Stomach smooth muscle (tissue), 2 donors: Measurements from ENCODE around the gene CARS2.
A peak's percentile ranks its signal among the peaks of the same experiment; 100 is the strongest.
"Not testable (repeated sequence)": the region's sequence is repeated elsewhere in the genome, so short reads cannot be mapped to it uniquely, and the experiment has no call there.

Experiments used
- H3K27ac ChIP-seq: one replicate; pipeline ENCODE4 v1.7.0; 2013; ENCODE audit warnings: mild to moderate bottlenecking, low read length, inconsistent platforms
- H3K27me3 ChIP-seq, 2 donors: one replicate each; pipeline ENCODE4 v1.7.0; 2013; ENCODE audit warnings: low read length in 2 of 2; ENCODE audit not compliant: insufficient read depth in 2 of 2, control insufficient read depth in 1 of 2
- H3K36me3 ChIP-seq, 2 donors: one replicate each; pipeline ENCODE4 v1.7.0; 2013; ENCODE audit warnings: low read length in 2 of 2; ENCODE audit not compliant: control insufficient read depth in 2 of 2, insufficient read depth in 2 of 2
- H3K4me1 ChIP-seq: one replicate; pipeline ENCODE4 v1.7.0; 2013; ENCODE audit warnings: low read length; ENCODE audit not compliant: control insufficient read depth, insufficient read depth
- H3K4me3 ChIP-seq, 2 donors: one replicate each; pipeline ENCODE4 v1.7.0; 2013; ENCODE audit warnings: low read length in 2 of 2
- H3K9ac ChIP-seq, 2 donors: one replicate each; pipeline ENCODE4 v1.7.0; 2013; ENCODE audit warnings: low read length in 2 of 2, mild to moderate bottlenecking in 1 of 2
- H3K9me3 ChIP-seq, 2 donors: one replicate each; pipeline ENCODE4 v1.7.0; 2013; ENCODE audit warnings: low read length in 2 of 2; ENCODE audit not compliant: control insufficient read depth in 2 of 2
- donor health status: healthy.
- donor health status: Pancreatic carcinoma.

The CARS2 gene

DNA sequence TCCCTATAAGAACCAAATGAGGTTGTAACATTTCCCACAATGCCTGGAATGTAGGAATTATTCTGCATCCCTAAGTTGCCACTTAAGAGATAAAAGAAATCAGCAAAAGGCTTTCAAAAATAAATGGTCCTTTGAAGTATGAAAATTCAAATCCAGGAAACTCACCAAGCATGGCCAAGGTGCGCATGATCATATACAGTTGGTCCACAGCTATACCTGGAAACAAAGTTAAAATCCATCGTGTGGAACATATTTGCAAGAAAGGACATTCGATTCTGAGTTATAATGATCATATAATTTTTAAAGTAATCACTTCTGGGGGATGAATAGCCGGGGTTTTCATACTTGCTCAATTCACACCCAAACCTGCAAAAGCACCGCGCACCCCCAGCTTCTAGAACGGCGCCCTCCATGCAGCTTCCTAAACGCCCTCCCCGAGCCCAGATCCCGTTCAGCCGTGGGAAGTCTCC is 525 bp downstream of the CARS2 start:
- no peaks in the 10 kb centered on the region for H3K27me3 ChIP-seq
- H3K4me1 ChIP-seq: peaks cover 31% of the 10 kb centered on the region
- H3K9me3 ChIP-seq: no peaks in the 10 kb centered on the region
- H3K4me3 ChIP-seq: peak overlapping the region; percentile 81 to 83
- peak overlapping the region; percentile 74 for H3K27ac ChIP-seq
- H3K9ac ChIP-seq: peak overlapping the region; percentile 76
- peaks cover 14 to 21% of the 10 kb centered on the region in 2 donors for H3K36me3 ChIP-seq

DNA sequence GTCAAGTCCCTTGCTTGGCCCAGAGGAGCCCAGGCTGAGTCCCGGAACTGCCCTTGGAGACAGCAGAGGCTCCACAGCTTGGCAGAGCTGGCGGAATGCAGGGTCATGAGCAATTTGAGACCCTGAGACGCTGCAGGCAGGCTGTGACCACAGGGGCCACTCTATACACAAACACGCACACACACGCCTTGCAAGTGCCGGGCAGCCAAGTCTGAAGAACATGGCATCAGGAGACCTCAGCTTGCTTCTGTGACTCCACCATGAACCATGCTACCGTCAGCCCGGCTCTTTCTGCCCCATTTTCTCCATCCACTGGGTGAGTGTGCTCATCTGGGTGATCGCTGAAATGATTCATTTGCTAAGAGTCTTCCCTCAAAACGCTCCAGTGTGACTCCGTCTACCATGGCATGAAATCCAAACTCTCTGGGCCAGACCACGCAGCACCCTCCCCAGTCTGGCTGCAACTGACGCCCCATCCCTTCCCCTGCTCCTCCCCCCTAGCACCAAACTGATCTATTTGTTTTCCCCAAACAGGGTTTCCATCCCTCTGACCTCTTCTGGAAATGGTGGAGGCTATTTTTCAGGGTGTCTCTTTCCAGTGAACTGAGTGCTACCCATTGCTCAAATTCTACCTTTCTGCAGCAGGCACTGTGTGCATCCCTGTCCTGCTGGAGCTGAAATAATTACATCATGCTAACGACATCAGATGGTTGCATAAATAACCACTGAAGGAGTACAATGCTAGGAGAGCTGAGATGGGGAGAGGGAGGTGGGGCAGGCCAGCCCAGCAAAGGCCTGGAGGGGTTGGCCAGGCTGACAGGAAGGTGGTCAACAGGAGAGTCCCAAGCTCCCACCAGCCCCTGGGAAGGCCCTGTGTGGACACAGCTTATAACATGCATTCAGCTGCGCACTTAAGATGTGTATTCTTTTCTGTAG is 3.1 kb downstream of the CARS2 start:
- Histone ChIP-seq H3K9me3 (no peaks in the 10 kb centered on the region), H3K4me1 (peaks cover 31% of the 10 kb centered on the region), H3K27ac (no peak overlapping the region), H3K4me3 (peak overlapping the region in 1 of 2 donors; percentile 29), H3K36me3 (peaks cover 30 to 31% of the 10 kb centered on the region in 2 donors), H3K27me3 (no peaks in the 10 kb centered on the region), H3K9ac (peak overlapping the region in 1 of 2 donors; percentile 29)

DNA sequence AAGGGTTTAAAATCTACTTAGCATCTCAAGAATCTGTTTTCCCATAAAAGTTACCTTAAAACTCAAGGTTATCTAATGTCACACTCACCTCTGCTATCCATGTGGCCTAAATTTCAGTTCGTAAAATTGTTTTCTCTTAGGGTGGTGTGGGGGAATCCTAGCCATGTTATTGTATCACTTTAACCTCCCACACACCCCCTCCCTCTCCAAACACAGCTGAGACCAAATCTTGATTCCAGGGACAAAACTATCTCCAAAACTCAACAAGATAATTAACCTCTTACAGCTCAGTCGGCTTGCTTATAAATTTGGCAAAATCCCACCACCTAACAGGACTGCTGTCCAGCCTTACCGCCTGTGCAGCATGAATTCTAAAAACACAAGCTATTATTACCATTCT is 3.8 kb downstream of the CARS2 start:
- peaks cover 33 to 35% of the 10 kb centered on the region in 2 donors for H3K36me3 ChIP-seq
- no peak overlapping the region for H3K27ac ChIP-seq
- H3K4me1 ChIP-seq: peaks cover 31% of the 10 kb centered on the region

DNA sequence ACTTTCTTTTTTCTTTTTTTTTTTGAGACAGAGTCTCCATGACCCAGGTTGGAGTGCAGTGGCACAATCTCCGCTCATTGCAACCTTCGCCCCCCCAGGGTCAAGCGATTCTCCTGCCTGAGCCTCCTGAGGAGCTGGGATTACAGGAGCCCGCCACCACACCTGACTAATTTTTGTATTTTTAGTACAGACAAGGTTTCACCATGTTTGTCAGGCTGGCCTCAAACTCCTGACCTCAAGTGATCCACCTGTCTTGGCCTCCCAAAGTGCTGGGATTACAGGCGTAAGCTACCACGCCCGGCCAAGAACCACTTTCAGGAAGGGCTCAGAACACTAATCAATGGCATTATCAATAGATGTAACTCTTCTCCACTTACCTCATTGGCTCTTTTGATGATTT is 4.9 kb downstream of the CARS2 start:
- H3K36me3 ChIP-seq: peaks cover 35 to 40% of the 10 kb centered on the region in 2 donors
- H3K27me3 ChIP-seq, H3K9me3 ChIP-seq, H3K27ac ChIP-seq, H3K4me3 ChIP-seq, H3K9ac ChIP-seq: not testable (repeated sequence)
- peaks cover 22% of the 10 kb centered on the region for H3K4me1 ChIP-seq

More for the DNA sequence above, 3.8 kb downstream of the CARS2 start:
- Histone ChIP-seq H3K9ac (no peak overlapping the region), H3K9me3 (no peaks in the 10 kb centered on the region), H3K4me3 (no peak overlapping the region), H3K27me3 (no peaks in the 10 kb centered on the region)

DNA sequence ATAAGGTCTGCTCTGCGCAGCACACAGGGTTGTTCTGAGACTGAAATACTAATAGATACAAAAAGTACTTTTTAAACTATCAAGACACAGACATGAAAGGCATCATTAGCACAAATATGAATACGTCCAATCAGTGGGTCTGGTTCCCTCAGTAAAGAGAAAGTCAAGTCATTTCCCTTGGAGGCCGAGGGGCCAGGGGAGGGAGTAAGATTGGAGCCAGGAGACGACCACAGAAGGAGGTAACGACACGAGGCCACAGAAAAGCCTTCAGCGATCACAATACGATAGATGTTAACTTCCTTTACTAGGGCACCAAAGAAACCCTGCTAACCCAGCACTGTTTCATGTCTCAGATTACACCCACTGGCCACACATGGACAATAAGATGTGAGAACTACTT is 5.3 kb downstream of the CARS2 start:
- H3K4me1 ChIP-seq: peaks cover 22% of the 10 kb centered on the region
- no peaks in the 10 kb centered on the region for H3K9me3 ChIP-seq
- H3K36me3 ChIP-seq: peaks cover 35 to 40% of the 10 kb centered on the region in 2 donors
- H3K9ac ChIP-seq: no peak overlapping the region
- no peak overlapping the region for H3K4me3 ChIP-seq
- no peak overlapping the region for H3K27ac ChIP-seq
- H3K27me3 ChIP-seq: no peaks in the 10 kb centered on the region

DNA sequence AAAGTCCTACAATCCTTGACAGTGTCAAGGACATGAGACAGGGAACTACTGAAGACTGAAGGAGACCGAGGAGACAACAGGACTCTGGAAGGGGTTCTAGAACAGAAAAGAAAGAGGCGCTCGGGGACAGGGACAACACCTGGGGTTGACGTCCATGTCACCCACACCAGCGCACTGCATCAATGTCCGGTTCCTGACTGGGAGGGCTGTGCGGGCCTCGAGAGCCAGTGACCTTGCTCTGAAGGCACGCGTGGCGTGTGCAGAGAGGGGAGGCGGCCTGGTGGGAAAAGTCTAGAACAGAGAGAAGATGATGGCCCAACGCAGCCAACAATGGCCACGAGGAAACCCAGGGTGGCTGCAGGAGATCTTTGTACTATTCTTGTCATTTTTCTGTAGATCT is 5.7 kb downstream of the CARS2 start:
- Histone ChIP-seq H3K4me1 (peaks cover 18% of the 10 kb centered on the region), H3K27me3 (no peaks in the 10 kb centered on the region), H3K4me3 (no peak overlapping the region), H3K27ac (no peak overlapping the region), H3K9ac (no peak overlapping the region), H3K36me3 (peaks cover 35 to 40% of the 10 kb centered on the region in 2 donors), H3K9me3 (no peaks in the 10 kb centered on the region)

DNA sequence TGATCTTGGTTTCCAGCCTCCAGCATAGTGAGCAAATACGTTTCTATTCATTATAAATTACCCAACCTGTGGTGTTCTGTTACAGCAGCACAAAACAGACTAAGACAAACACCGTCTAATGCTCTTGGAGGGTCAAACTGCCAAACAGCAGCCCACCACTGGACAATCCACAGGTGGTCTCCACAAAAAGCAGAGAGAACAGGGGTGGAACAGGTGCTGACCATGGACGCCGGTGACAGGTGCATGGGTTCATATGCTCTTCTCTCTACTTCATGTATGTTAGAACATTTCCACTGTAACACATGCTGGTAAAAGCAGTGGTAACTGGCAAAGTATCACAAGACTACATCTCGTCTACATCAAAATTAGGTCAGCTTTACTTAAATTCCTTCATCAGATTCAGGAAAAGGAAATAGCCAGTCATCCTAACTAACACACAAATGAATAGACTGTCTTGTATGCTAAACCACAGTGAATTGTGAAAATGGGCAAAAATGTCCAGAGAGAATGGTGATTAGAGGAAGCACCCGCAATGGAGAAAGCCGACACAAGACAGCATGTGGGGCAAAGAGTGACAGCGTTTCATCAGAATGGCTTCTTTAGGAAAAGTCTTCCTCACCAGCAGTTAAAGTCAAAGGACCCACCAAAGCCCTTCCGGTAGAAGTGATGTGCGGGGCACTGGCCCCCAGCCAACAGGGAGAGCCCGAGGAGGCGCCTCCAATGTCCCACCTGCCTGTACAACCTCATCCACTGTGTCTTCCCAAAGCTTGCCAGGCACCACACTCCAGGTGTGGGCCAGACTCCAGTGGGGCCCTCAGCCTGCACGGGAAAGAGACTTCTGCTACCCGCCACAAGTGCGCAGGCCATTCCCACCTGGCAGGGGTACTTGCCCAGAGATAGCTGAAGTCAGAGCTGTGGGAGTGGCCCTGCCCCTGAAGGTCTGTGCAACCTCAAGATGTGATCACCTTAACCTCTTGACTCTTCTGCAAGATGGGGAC is 6.5 kb downstream of the CARS2 start:
- H3K27ac ChIP-seq: no peak overlapping the region

DNA sequence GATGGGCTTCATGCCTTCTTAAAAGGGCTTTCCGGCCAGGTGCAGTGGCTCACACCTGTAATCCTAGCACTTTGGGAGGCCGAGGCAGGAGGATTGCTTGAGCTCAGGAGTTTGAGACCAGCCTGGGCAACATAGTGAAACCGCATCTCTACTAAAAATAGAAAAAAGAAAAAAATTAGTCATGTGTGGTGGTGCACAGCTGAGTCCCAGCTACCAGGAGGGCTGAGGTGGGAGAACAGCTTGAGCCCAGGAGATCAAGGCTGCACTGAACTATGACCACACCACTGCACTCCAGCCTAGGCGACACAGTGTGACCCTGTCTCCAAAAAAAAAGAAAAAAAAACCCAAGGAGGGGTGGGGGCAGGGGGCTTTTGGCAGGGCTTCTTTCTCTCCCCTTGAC is 7.2 kb downstream of the CARS2 start:
- no peaks in the 10 kb centered on the region for H3K27me3 ChIP-seq
- no peak overlapping the region for H3K27ac ChIP-seq
- peaks cover 33 to 40% of the 10 kb centered on the region in 2 donors for H3K36me3 ChIP-seq
- no peak overlapping the region for H3K4me3 ChIP-seq
- H3K9ac ChIP-seq: no peak overlapping the region
- H3K4me1 ChIP-seq: peaks cover 11% of the 10 kb centered on the region
- no peaks in the 10 kb centered on the region for H3K9me3 ChIP-seq

More for the DNA sequence above, 6.5 kb downstream of the CARS2 start:
- Histone ChIP-seq H3K4me1 (peaks cover 11% of the 10 kb centered on the region), H3K27me3 (no peaks in the 10 kb centered on the region), H3K4me3 (no peak overlapping the region), H3K9ac (no peak overlapping the region), H3K9me3 (no peaks in the 10 kb centered on the region), H3K36me3 (peaks cover 35 to 40% of the 10 kb centered on the region in 2 donors)

DNA sequence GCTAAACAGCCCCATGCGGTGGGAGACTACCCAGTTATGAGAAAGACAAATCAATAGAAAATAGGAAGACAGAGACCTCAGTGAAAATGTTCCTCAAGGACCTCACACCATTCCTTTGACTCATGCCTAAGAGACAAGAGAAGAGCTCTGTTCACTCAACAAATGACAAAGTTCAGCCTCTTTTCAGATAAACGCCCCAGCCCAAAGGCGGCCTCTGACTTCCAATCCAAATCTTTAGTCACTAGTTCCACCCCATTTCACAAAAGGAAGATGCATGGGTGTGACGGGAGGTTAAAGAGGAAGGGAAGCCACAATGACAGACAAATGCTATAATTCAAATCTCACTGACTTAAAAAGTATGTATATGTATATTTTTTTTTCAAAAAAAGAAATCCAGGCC is 8.1 kb downstream of the CARS2 start:
- H3K36me3 ChIP-seq: peaks cover 29 to 37% of the 10 kb centered on the region in 2 donors
- no peak overlapping the region for H3K9ac ChIP-seq
- H3K9me3 ChIP-seq: no peaks in the 10 kb centered on the region
- H3K4me1 ChIP-seq: peaks cover 6% of the 10 kb centered on the region
- no peak overlapping the region for H3K27ac ChIP-seq
- H3K27me3 ChIP-seq: no peaks in the 10 kb centered on the region
- H3K4me3 ChIP-seq: no peak overlapping the region

DNA sequence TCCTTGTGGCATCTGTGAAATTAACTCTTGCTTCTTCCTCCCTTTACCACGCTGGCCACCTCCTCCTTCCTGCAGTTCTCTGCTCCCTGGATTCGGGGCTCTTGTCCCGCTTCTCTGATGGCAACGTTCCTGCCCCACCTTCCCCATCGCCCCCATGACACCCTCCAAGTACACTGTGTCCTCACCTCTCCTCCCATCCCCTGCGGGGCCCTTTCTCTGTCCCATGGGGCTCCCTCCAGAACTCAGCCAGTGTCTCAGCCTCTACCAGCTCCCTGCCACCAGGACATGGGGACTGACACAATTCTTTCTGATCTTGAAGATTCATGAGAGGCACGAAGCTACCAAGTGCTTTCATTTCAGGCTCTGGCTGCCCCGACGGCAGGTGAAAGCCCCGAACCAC is 9.1 kb downstream of the CARS2 start:
- Histone ChIP-seq H3K4me1 (no peaks in the 10 kb centered on the region), H3K9me3 (no peaks in the 10 kb centered on the region), H3K36me3 (peaks cover 22 to 37% of the 10 kb centered on the region in 2 donors), H3K4me3 (no peak overlapping the region), H3K9ac (no peak overlapping the region), H3K27me3 (no peaks in the 10 kb centered on the region), H3K27ac (no peak overlapping the region)
